Measurements from ENCODE around the gene DYNLT3. TPM values are rescaled to one million over a fixed set of nuclear protein-coding genes. Genes with fewer than 3 reads are reported as not detected.

DYNLT3 gene
- total RNA-seq, 1 donor from 2014 or later: 28.4 TPM

Other genes starting within 250 kb of the DYNLT3 start
- gene XK, start 161.8 kb downstream of the DYNLT3 start, total RNA-seq: not detected in 2 replicates
- not detected in 2 replicates for gene CYBB, start 67.5 kb downstream of the DYNLT3 start, total RNA-seq
- gene SYTL5, start 159.0 kb upstream of the DYNLT3 start, total RNA-seq: 0.06 TPM in 1 of 2 replicates, not detected in the other

All from glomerular endothelial cell (primary cell).